Upper lobe of left lung (tissue), 4 donors: ENCODE results near the gene AFF3.

Source experiments
- CTCF ChIP-seq, 6 experiments: fragments of 450-650 bp in 4 of 6; fragments of 200-600 bp in 2 of 6; sonication (generic) in 2 of 6; IDR thresholded peaks; one replicate each; pipeline ENCODE4 v1.5.1; 2016 to 2019; ENCODE audit warnings: antibody characterized with exemption in 6 of 6
- EP300 ChIP-seq, 4 donors: sonication (generic); formaldehyde crosslinking; IDR thresholded peaks; one replicate each; pipeline ENCODE4 v1.5.1; 2017; ENCODE audit warnings: antibody characterized with exemption in 4 of 4, control low read depth in 2 of 4
- POLR2A ChIP-seq, 4 donors: fragments of 450-650 bp; IDR thresholded peaks; one replicate each; pipeline ENCODE4 v1.5.1; 2016 to 2017; ENCODE audit warnings: antibody characterized with exemption in 4 of 4, mild to moderate bottlenecking in 2 of 4
- POLR2AphosphoS5 ChIP-seq, 2 donors: sonication (generic); formaldehyde crosslinking; IDR thresholded peaks; one replicate each; pipeline ENCODE4 v1.5.1; 2017; ENCODE audit warnings: antibody characterized with exemption in 2 of 2

GRCh38 chr2:99960790-99961189 is 181.6 kb downstream of the AFF3 start:
- TF ChIP-seq POLR2AphosphoS5 (IDR thresholded peaks at IDR 0.05) = no peak
- TF ChIP-seq POLR2A (IDR thresholded peaks at IDR 0.05) = no peak
- no peak for TF ChIP-seq CTCF (IDR thresholded peaks at IDR 0.05)
- TF ChIP-seq EP300 (IDR thresholded peaks at IDR 0.05) = no peak
